NCI-H128 (cell line): ENCODE measurements around the gene TAF13.
"Not testable (repeated sequence)": the region's sequence is repeated elsewhere in the genome, so short reads cannot be mapped to it uniquely, and the experiment has no call there.

ENCODE experiments used
- DNase-seq: peaks from one replicate; lab custom pipeline; 2025; ENCODE audit not compliant: unreplicated experiment; lab: John Stamatoyannopoulos, UW

TAF13 gene

DNA sequence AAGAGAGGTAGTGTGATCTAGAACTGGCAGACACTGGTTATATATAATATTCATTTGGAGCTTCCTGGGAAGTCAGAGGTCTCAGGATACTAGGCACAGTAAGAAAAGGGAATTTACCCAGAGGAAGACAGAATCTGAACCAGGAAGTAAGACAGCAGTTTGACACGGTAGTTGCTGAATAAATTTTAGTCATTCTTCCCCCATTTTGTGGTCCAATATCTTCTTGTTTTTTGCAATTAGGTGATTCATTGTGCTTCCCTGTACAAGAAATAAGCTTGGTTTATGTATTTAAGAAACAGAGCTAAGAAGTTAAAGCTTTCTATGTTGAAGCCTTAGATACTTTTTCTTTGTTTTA lies 16.0 kb upstream of the TAF13 start:
- no peak for DNase-seq

DNA sequence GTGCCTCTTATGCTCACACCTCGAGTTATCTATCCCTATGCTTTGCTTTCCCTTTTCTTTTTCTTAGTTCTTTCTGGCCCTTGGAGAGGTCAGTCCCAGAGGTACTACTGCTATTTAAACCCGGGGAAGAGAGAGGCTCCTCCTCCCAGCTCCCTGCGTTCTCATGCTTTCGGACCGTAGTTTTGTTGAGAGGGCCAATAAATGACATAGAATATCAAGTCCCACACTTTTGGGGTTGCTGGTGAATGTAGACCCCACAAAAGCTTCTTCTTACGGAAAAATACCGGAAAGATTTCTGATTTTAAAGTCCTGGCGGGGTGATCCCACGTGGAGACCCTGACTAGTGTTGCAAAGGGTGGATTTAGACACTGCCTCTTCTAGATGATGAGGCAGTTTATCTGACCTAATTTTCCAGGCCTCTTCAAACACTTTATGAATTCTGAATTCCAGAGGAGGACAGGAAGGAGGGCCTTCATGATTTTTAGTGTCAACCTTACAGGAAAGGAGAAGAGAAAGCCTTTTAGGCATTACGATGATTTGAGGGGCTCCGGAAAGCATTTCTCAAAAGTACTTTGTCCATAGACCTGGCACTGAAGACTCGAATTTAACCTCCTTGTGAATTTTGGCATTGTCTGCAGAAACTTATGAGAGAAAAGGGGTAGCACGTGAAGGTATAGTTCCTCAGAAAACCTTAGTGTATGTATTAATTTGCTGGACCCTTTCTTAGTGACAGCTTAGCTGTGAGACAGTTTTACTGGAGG lies 15.5 kb upstream of the TAF13 start:
- DNase-seq = no peak

DNA sequence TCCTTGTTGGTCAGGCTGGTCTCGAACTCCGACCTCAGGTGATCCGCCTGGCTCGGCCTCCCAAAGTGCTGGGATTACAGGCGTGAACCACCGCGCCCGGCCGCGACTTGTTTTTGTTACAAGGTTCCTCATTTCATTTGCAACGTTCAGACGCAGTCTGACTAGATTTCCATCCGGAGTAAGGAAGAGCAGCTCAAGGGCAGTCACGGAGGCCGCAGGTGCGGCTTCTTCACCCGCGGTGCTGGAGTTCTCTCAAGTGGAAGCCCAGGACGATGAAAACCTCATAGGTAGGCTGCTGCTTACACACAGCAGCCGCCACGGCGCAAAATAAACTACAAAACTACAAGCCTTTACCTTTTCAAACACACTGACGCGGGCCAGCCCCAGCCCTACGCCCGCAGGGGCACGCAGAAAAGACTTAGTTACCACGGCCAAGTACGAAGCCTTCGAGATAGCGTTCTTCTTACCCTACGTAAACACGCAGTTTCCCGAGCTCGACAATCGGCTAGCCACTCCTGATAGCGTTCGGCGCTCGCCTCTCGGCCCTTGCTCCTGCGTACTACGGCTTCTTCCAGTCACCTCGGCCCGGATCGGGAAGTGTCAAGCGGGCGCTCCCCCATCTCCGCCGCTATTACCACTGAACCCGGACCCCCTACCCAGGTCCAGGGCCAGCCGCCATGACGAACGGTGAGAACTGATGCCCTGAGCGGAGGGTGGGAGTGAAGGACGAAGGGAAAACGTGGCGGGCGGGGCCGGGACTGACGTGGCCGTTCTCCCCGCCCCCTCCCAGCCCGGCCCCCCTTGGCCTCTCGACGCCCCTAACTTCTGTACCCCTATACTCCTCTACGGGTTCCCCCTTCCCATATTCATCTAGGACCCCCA lies 14.6 kb upstream of the TAF13 start, which contains the start of gene TMEM167B:
TMEM167B (plus strand) TSS at position 569 of the 882 bp plus-strand sequence; CDS start at position 678, 109 bp downstream.
- peak; percentile 86 for DNase-seq

DNA sequence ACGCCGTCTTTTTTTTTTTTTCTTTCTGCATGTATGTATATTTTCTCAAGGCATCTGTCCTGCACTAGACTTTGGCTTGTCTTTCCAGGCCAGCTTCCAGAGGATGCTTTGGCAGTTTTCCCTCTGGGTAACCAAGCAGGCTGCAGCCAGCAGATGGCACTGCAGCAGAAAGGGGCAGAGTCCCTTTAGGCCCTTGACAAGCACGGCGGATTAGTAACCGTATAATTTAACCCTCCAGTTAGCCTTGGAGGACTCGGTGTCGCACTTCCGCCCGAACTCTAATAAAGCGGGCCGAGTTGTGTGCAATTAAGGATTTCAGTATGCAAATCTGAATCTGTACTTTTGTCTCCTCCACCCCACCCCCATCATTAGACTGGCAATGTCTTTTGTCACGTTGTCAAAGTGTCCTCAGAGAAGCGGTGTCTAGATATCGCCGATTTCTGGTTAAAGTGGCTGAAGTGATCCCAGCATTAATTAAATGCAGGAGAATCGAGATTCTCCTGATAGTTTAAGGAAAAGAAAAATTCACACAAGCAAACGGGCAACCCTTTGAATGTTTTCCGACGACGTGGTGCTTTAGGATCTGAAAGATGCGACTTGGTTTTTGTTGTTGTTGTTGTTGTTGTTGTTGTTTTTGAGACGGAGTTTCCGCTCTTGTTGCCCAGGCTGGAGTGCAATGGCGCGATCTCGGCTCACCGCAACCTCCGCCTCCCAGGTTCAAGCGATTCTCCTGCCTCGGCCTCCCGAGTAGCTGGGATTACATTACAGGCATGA lies 13.6 kb upstream of the TAF13 start:
- DNase-seq = peak; percentile 5

- no peak for DNase-seq
These were observed 9.0 kb upstream of the TAF13 start for GRCh38 chr1:109084563-109085517.

GRCh38 chr1:109083923-109084322 lies 8.1 kb upstream of the TAF13 start:
- DNase-seq = no peak

DNA sequence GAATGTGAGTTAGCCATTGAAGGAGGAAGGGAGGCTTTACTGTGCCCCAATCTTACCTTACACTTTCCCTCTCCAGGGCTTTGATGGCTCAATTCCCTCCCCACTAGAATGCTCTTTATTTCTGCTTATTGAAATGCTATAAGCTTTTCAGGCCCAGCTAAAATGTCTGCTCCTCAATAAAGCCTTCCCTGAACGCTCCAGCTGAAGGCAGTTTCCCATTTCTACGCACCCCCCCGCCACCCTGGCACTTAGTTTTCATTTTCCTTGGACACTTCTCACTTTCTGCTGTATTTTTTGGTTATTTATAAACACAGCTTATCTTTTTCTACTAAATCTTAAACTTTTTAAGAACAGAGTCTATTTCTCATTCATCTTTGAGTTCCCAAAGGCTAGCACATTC lies 7.7 kb upstream of the TAF13 start:
- DNase-seq = no peak

DNA sequence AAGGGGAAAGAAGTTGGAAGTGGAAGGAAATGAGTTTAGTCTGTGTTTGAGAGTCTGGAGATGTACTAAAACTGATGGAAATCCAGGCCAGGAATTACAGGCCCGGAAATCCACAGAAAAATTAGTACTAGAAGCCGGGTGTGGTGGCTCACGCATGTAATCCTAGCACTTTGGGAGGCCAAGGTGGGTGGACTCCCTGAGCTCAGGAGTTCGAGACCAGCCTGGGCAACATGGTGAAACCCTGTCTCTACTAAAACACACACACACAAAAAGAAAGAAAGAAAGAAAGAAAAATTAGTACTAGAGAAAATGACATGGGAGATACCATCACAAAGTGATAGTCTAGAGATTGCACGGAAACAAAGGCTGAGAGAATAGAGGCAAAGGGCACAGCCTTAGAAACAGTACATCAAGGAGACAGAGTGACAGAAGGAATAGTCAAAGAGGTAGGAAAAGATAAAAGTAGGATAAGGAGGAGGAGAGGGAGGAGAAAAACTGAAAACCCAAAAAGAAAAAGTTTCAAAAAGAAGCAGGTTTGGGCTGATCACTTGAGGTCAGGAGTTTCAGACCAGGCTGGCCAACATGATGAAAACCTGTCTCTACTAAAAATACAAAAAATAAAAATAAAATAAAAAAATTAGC lies 4.8 kb upstream of the TAF13 start:
- no peak for DNase-seq

GRCh38 chr1:109079240-109079622 lies 3.4 kb upstream of the TAF13 start:
- no peak for DNase-seq

- no peak for DNase-seq
These were observed 2.5 kb upstream of the TAF13 start for GRCh38 chr1:109078317-109078716.

DNA sequence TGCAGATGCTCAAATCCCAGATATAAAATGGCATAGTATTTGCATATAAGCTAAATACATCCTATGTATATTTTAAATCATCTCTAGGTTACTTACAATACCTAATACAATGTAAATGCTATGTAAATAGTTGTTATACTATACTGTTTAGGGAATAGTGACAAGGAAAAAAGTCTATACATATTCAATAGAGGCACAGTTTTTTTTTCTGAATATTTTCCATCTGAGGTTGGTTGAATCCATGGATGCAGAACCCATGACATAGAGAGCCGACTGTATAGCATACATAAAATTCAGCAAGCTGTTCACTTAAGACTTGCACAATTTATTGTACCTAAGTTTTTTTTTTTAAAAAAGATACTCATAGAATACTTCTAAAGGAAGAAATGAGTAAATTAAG lies 6.5 kb downstream of the TAF13 start:
- DNase-seq = no peak

DNA sequence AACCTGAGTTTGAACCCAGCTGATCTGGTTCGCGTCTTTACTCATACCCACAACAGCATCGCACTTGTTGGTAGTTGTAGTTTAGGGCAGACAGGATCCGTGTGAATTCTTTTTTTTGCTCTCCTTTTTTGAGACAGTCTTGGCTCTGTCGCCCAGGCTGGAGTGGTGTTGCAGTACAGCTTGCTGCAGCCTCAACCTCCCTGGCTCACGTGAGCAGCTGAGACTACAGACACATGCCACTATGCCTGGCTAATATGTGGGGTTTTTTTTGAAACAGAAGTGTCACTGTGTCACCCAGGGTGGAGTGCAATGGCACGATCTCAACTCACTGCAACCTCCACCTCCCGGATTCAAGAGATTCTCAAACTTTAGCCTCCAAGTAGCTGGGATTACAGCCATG lies 7.9 kb downstream of the TAF13 start:
- DNase-seq = no peak

GRCh38 chr1:109065137-109065536 lies 10.7 kb downstream of the TAF13 start:
- no peak for DNase-seq

DNA sequence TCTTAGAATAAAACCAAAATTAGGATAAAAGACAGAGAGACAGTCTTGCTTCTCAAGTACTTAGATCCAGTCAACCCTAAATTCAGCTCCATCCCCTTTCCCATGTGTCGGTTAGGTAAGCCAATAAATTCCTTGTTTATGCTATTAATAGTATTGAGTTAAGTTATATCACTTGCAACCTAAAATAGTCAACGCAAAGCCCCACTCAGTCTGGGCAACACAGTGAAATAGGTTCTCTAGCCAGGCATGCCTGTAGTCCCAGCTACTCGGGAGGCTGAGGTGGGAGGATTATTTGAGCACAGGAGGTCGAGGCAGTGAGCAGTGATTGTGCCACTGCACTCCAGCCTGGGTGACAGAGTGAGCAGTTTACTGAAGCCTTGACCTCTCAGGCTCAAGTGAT lies 14.6 kb downstream of the TAF13 start:
- no peak for DNase-seq

- no peak for DNase-seq
These were observed 15.1 kb downstream of the TAF13 start for GRCh38 chr1:109060707-109061106.

- DNase-seq = no peak
These were observed 16.8 kb downstream of the TAF13 start for GRCh38 chr1:109059026-109059425.

- DNase-seq = no peak
These were observed 19.7 kb downstream of the TAF13 start for GRCh38 chr1:109056064-109056463.

GRCh38 chr1:109052145-109052544 lies 23.7 kb downstream of the TAF13 start:
- not testable (repeated sequence) for DNase-seq

- DNase-seq = no peak
These were observed 25.4 kb downstream of the TAF13 start for GRCh38 chr1:109050228-109050995.
